HCT116 (cell line): Measurements from ENCODE around the gene ZBED1.
"Not testable (repeated sequence)": the region's sequence is repeated elsewhere in the genome, so short reads cannot be mapped to it uniquely, and the experiment has no call there.

Experiments
- EZH2 ChIP-seq: fragments of 200-600 bp; sonication (generic); IDR thresholded peaks from 2 replicates; pipeline ENCODE4 v1.6.1; 2017; ENCODE audit warnings: antibody characterized with exemption, mixed run types
- EZH2phosphoT487 ChIP-seq: fragments of 200-600 bp; IDR thresholded peaks from 2 replicates; pipeline ENCODE4 v1.6.1; 2018; ENCODE audit warnings: antibody characterized with exemption, borderline replicate concordance
- JUND ChIP-seq: IDR thresholded peaks from 2 replicates; pipeline ENCODE4 v1.6.1; 2012
- POLR2A ChIP-seq: IDR thresholded peaks from 2 replicates; pipeline ENCODE4 v1.7.0; 2011; ENCODE audit warnings: borderline replicate concordance; ENCODE audit not compliant: insufficient read depth, insufficient read length; ENCODE audit errors: extremely low read depth
- POLR2AphosphoS5 ChIP-seq: IDR thresholded peaks from 2 replicates; pipeline ENCODE4 v1.6.1; 2011; ENCODE audit warnings: mild to moderate bottlenecking, low read depth, low read length, moderate library complexity
- RAD21 ChIP-seq: IDR thresholded peaks from 2 replicates; pipeline ENCODE4 v1.6.1; 2012; ENCODE audit warnings: low read depth, mild to moderate bottlenecking
- SIN3A ChIP-seq: IDR thresholded peaks from 2 replicates; pipeline ENCODE4 v1.6.1; 2012; ENCODE audit warnings: low read depth
- SP1 ChIP-seq: IDR thresholded peaks from 2 replicates; pipeline ENCODE4 v1.6.1; 2012; ENCODE audit warnings: low read depth
- YY1 ChIP-seq: IDR thresholded peaks from 2 replicates; pipeline ENCODE4 v1.6.1; 2011; ENCODE audit warnings: low read length, low read depth, moderate library complexity, mild to moderate bottlenecking; ENCODE audit not compliant: insufficient replicate concordance; ENCODE audit errors: extremely low read depth
- TF ChIP-seq, protein P1 (sequence below), 3 experiments: fragments of 200-600 bp in 1 of 3; sonication (generic) in 1 of 3; IDR thresholded peaks in 2 of 3; conservative IDR thresholded peaks in 1 of 3; 2 replicates each; pipeline ENCODE4 v1.5.1; 2012 to 2017; ENCODE audit warnings: low read depth in 2 of 3, low read length in 2 of 3, antibody characterized with exemption in 1 of 3, borderline replicate concordance in 1 of 3, control low read depth in 1 of 3, mild to moderate bottlenecking in 1 of 3, mixed read lengths in 1 of 3, mixed run types in 1 of 3, moderate library complexity in 1 of 3; ENCODE audit not compliant: insufficient read depth in 1 of 3
- TF ChIP-seq, protein P2 (sequence below): IDR thresholded peaks from 2 replicates; pipeline ENCODE4 v1.6.1; 2012
- TF ChIP-seq, protein P3 (sequence below): IDR thresholded peaks from 2 replicates; pipeline ENCODE4 v1.6.1; 2011; ENCODE audit warnings: mild to moderate bottlenecking, low read length, moderate library complexity; ENCODE audit not compliant: insufficient replicate concordance; ENCODE audit errors: extremely low read depth

DNA sequence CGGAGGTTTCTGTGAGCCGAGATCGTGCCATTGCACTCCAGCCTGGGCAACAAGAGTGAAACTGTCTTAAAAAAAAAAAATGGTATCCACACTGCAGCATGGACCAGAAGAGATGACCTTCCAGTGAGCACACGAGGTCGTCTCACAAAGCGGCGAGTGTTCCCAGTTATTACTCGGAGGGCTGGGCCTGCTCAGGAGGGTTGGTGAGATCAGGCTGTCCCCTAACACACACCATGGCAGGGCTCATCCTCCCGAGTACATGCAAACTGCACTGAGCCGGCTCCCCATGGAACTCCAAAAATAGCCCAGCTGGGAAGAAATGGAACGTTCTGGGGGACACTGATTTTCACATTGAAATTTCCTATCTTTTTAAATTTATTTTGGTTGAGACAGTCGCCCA lies 19.2 kb downstream of the ZBED1 start:
- TF ChIP-seq YY1, POLR2A, SP1, JUND, EZH2, RAD21, SIN3A, EZH2phosphoT487, POLR2AphosphoS5: not testable (repeated sequence)
- TF ChIP-seq, protein P1, sequence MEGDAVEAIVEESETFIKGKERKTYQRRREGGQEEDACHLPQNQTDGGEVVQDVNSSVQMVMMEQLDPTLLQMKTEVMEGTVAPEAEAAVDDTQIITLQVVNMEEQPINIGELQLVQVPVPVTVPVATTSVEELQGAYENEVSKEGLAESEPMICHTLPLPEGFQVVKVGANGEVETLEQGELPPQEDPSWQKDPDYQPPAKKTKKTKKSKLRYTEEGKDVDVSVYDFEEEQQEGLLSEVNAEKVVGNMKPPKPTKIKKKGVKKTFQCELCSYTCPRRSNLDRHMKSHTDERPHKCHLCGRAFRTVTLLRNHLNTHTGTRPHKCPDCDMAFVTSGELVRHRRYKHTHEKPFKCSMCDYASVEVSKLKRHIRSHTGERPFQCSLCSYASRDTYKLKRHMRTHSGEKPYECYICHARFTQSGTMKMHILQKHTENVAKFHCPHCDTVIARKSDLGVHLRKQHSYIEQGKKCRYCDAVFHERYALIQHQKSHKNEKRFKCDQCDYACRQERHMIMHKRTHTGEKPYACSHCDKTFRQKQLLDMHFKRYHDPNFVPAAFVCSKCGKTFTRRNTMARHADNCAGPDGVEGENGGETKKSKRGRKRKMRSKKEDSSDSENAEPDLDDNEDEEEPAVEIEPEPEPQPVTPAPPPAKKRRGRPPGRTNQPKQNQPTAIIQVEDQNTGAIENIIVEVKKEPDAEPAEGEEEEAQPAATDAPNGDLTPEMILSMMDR (IDR thresholded peaks at IDR 0.05 in 2 of 3, conservative IDR thresholded peaks at IDR 0.05 in 1 of 3; ENCODE audit: borderline replicate concordance in 1 of 3, insufficient read depth in 1 of 3, low read depth in 2 of 3, low read length in 2 of 3), result not testable (repeated sequence)
- TF ChIP-seq, protein P2, sequence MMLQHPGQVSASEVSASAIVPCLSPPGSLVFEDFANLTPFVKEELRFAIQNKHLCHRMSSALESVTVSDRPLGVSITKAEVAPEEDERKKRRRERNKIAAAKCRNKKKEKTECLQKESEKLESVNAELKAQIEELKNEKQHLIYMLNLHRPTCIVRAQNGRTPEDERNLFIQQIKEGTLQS, result not testable (repeated sequence)
- TF ChIP-seq, protein P3, sequence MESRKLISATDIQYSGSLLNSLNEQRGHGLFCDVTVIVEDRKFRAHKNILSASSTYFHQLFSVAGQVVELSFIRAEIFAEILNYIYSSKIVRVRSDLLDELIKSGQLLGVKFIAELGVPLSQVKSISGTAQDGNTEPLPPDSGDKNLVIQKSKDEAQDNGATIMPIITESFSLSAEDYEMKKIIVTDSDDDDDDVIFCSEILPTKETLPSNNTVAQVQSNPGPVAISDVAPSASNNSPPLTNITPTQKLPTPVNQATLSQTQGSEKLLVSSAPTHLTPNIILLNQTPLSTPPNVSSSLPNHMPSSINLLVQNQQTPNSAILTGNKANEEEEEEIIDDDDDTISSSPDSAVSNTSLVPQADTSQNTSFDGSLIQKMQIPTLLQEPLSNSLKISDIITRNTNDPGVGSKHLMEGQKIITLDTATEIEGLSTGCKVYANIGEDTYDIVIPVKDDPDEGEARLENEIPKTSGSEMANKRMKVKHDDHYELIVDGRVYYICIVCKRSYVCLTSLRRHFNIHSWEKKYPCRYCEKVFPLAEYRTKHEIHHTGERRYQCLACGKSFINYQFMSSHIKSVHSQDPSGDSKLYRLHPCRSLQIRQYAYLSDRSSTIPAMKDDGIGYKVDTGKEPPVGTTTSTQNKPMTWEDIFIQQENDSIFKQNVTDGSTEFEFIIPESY, result not testable (repeated sequence)
